ENCODE measurements around the gene CKLF.
"Not testable (repeated sequence)": the region's sequence is repeated elsewhere in the genome, so short reads cannot be mapped to it uniquely, and the experiment has no call there.

Gene CKLF

GRCh38 chr16:66601471-66601870 lies 49.1 kb downstream of the CKLF start:
- no peak for DNase-seq

GRCh38 chr16:66603537-66604375 lies 51.4 kb downstream of the CKLF start:
- peak; percentile 84 for DNase-seq

- DNase-seq, result peak; percentile 93
Measured at GRCh38 chr16:66604376-66605176, 52.2 kb downstream of the CKLF start, which contains the start of gene CMTM3. Gene CMTM3 (plus strand): TSS chr16:66604704. CDS start chr16:66604806, 102 bp downstream.

GRCh38 chr16:66605177-66605978 lies 53.0 kb downstream of the CKLF start:
- no peak for DNase-seq

GRCh38 chr16:66605979-66606751 lies 53.8 kb downstream of the CKLF start:
- DNase-seq, result no peak

GRCh38 chr16:66608241-66609138 lies 56.1 kb downstream of the CKLF start:
- DNase-seq, result peak; percentile 95

- DNase-seq, result no peak
Measured at GRCh38 chr16:66609139-66609510, 56.7 kb downstream of the CKLF start.

- DNase-seq, result no peak
Measured at GRCh38 chr16:66610111-66610820, 57.9 kb downstream of the CKLF start.

- DNase-seq, result not testable (repeated sequence)
Measured at GRCh38 chr16:66611911-66612310, 59.5 kb downstream of the CKLF start.

GRCh38 chr16:66612422-66612821 lies 60.0 kb downstream of the CKLF start:
- DNase-seq, result no peak

- no peak for DNase-seq
Measured at GRCh38 chr16:66614161-66614802, 61.9 kb downstream of the CKLF start.

All from activated CD8-positive, alpha-beta memory T cell treated with anti-CD3 and anti-CD28 coated beads for 24 hours (primary cell).